Measurements from ENCODE around the gene EVI5. TPM values are rescaled to one million over a fixed set of nuclear protein-coding genes. Genes with fewer than 3 reads are reported as not detected.

Gene EVI5
- total RNA-seq, 1 donor from 2014 or later = 52.6 TPM

DNA sequence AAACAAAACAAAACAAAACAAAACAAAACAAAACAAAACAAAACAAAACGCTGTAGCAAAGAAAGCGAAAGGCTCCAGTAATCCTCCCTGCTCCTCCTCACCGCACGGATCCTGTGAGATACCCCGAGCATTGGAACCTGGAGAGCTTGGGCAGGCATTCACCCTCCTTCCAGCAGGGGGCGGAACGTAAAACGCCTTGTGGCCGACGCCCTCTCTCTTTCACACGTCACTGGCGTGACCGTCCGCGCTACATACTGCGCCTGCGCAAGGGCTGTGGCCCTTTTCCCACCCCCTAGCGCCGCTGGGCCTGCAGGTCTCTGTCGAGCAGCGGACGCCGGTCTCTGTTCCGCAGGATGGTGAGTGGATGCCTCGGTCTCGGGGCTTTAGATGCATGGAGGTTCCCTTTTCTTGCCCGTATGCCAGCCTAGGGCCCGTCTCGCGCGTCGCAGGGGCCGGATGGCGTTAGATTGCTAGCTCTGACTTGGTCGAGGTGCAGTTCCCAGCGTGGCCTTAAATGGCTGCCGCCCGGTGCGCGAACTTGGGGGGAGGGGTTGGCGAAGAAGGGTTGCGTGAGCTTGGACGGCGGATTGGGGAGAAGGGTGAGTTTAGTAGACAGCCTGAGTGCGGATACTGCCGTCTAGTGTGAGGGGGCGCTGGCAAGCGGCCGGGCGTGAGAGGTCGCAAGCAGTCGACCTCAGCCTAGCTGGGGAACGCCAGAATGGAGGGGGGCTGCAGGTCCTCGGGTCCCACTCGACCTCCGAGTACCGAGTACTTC lies 47.0 kb upstream of the EVI5 start, which contains the start of gene RPL5:
TSS of gene RPL5 (plus strand) at position 279 of the 775 bp plus-strand sequence. CDS start at position 354, 75 bp downstream.
- peak within 1 kb of the TSS; percentile 98 for H3K4me3 Mint-ChIP-seq (ENCODE audit: unreplicated experiment)
- no peaks in the 10 kb centered on the region for H3K27me3 Mint-ChIP-seq (ENCODE audit: unreplicated experiment)
- H3K27ac Mint-ChIP-seq (ENCODE audit: unreplicated experiment) = peak within 1 kb of the TSS; percentile 95
- TF ChIP-seq, protein P1, sequence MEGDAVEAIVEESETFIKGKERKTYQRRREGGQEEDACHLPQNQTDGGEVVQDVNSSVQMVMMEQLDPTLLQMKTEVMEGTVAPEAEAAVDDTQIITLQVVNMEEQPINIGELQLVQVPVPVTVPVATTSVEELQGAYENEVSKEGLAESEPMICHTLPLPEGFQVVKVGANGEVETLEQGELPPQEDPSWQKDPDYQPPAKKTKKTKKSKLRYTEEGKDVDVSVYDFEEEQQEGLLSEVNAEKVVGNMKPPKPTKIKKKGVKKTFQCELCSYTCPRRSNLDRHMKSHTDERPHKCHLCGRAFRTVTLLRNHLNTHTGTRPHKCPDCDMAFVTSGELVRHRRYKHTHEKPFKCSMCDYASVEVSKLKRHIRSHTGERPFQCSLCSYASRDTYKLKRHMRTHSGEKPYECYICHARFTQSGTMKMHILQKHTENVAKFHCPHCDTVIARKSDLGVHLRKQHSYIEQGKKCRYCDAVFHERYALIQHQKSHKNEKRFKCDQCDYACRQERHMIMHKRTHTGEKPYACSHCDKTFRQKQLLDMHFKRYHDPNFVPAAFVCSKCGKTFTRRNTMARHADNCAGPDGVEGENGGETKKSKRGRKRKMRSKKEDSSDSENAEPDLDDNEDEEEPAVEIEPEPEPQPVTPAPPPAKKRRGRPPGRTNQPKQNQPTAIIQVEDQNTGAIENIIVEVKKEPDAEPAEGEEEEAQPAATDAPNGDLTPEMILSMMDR (IDR thresholded peaks at IDR 0.05) = peak; percentile 89
- peaks cover 27% of the 10 kb centered on the region for H3K36me3 Mint-ChIP-seq (ENCODE audit: unreplicated experiment)
- DNase-seq (ENCODE audit: extremely low spot score, unreplicated experiment) = peak; percentile 99
- peaks cover 36% of the 10 kb centered on the region for H3K4me1 Mint-ChIP-seq (ENCODE audit: unreplicated experiment)
- H3K9me3 Mint-ChIP-seq (ENCODE audit: unreplicated experiment) = no peaks in the 10 kb centered on the region

DNA sequence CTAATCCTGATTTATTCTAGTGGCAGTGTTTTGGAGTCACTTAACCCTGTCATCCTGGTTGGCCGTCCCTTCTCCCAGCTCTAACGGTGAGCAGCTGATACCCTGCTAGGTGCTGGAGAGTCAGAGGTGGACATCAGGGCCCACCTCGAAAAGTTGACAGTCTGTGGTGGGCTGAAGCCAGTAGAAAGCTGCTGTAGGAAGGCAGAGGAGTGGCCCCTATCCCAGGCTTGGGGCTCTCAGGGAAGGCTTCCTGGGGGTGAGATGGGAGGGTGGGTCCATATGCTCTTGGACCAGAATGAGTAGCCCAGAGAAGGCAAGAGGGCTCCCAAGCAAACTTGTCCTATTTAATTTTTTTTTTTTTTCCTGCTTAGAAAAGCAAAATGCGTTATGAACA lies 46.5 kb upstream of the EVI5 start:
- peak overlapping the region; percentile 98 for H3K4me3 Mint-ChIP-seq (ENCODE audit: unreplicated experiment)
- no peak for DNase-seq (ENCODE audit: extremely low spot score, unreplicated experiment)

DNA sequence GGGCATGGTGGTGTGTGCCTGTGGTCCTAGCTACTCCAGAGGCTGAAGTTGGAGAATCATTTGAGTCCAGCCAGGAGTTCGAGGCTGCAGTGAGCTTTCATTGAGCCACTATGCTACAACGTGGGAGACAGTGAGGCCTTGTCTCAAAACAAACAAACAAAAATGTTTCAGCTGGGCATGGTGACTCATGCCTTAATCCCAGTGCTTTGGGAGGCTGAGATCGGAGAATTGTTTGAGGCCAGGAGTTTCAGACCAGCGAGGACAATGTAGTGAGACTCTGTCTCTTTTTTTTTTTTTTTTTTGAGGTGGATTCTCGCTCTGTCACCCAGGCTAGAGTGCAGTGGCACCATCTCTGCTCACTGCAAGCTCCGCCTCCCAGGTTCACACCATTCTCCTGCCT lies 41.9 kb upstream of the EVI5 start:
- TF ChIP-seq, protein P1 (IDR thresholded peaks at IDR 0.05) = no peak
- no peaks in the 10 kb centered on the region for H3K9me3 Mint-ChIP-seq (ENCODE audit: unreplicated experiment)
- H3K27ac Mint-ChIP-seq (ENCODE audit: unreplicated experiment) = no peak overlapping the region
- no peak for DNase-seq (ENCODE audit: extremely low spot score, unreplicated experiment)
- no peak overlapping the region for H3K4me3 Mint-ChIP-seq (ENCODE audit: unreplicated experiment)
- no peaks in the 10 kb centered on the region for H3K36me3 Mint-ChIP-seq (ENCODE audit: unreplicated experiment)
- H3K4me1 Mint-ChIP-seq (ENCODE audit: unreplicated experiment) = no peaks in the 10 kb centered on the region
- H3K27me3 Mint-ChIP-seq (ENCODE audit: unreplicated experiment) = no peaks in the 10 kb centered on the region

More for the DNA sequence above, 46.5 kb upstream of the EVI5 start:
- Mint-ChIP-seq H3K27ac (ENCODE audit: unreplicated experiment) (peak overlapping the region; percentile 95), H3K9me3 (ENCODE audit: unreplicated experiment) (no peaks in the 10 kb centered on the region), H3K4me1 (ENCODE audit: unreplicated experiment) (peaks cover 36% of the 10 kb centered on the region), H3K27me3 (ENCODE audit: unreplicated experiment) (no peaks in the 10 kb centered on the region), H3K36me3 (ENCODE audit: unreplicated experiment) (peaks cover 23% of the 10 kb centered on the region)
- TF ChIP-seq, protein P1 (IDR thresholded peaks at IDR 0.05) = no peak

DNA sequence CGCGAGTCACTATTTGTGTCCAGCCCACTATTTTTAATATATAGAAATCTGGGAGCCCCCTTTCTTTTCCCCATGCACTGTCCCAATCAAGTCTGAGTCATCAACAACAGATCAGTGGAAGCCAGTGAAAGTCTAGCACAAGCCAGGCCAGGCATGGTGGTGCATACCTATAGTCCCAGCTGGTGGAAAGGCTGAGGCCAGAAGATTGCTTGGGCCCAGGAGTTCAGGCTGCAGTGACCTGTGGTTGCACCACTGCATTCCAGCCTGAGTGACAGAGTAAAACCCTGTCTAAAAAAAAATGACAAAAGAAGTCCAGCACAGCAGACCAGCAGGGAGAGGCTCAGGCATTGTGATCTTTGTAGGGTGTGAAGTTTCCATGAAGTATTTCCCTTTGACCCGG lies 38.0 kb upstream of the EVI5 start:
- DNase-seq (ENCODE audit: extremely low spot score, unreplicated experiment) = no peak
- Mint-ChIP-seq H3K4me3 (ENCODE audit: unreplicated experiment) (no peak overlapping the region), H3K36me3 (ENCODE audit: unreplicated experiment) (no peaks in the 10 kb centered on the region), H3K27me3 (ENCODE audit: unreplicated experiment) (peaks cover 6% of the 10 kb centered on the region), H3K9me3 (ENCODE audit: unreplicated experiment) (no peaks in the 10 kb centered on the region), H3K27ac (ENCODE audit: unreplicated experiment) (no peak overlapping the region), H3K4me1 (ENCODE audit: unreplicated experiment) (peaks cover 2% of the 10 kb centered on the region)
- TF ChIP-seq, protein P1 (IDR thresholded peaks at IDR 0.05) = no peak

DNA sequence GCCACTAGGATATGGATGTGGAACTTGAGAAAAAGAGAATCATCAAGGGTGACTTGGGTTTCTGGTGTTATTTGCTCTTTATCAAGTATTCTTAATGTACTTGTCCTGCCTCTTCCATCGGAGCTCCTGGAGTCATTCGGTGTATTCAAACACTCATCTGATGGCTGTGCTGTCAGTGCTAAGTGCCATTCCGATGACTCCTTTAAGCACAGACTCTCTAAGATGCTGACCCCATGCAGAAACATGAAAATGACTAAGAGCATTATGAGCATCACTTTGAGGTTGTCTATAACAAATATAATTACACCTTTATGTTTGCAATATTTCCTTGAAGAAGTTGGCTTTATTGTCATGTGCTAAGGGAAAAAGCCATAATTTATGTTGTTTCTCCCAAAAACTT lies 35.6 kb upstream of the EVI5 start:
- Mint-ChIP-seq H3K27ac (ENCODE audit: unreplicated experiment) (no peak overlapping the region), H3K27me3 (ENCODE audit: unreplicated experiment) (peaks cover 10% of the 10 kb centered on the region), H3K4me1 (ENCODE audit: unreplicated experiment) (peaks cover 2% of the 10 kb centered on the region), H3K4me3 (ENCODE audit: unreplicated experiment) (no peak overlapping the region), H3K36me3 (ENCODE audit: unreplicated experiment) (no peaks in the 10 kb centered on the region), H3K9me3 (ENCODE audit: unreplicated experiment) (no peaks in the 10 kb centered on the region)
- TF ChIP-seq, protein P1 (IDR thresholded peaks at IDR 0.05) = no peak
- no peak for DNase-seq (ENCODE audit: extremely low spot score, unreplicated experiment)

Data from osteocyte (in vitro differentiated cells).